Neural cell (in vitro differentiated cells): ENCODE results near the gene AGPAT4. TPM values are rescaled to one million over a fixed set of nuclear protein-coding genes. Genes with fewer than 3 reads are reported as not detected.

Source experiments
- H2AFZ ChIP-seq: fragments of 200-600, 300-800 bp; sonication (generic), shearing (Covaris generic); 2 replicates; pipeline ENCODE4 v1.6.0; 2014; ENCODE audit warnings: low read depth, mild to moderate bottlenecking, antibody characterized with exemption, low read length, moderate library complexity
- H3F3A ChIP-seq: fragments of 200-600 bp; shearing (Covaris generic); 2 replicates; pipeline ENCODE4 v1.6.1; 2016; ENCODE audit warnings: mild to moderate bottlenecking, moderate library complexity, mixed read lengths, antibody characterized with exemption, low read length; ENCODE audit not compliant: insufficient read depth, poor library complexity, severe bottlenecking
- H3K27ac ChIP-seq: fragments of 200-600, 300-800 bp; sonication (generic), shearing (Covaris generic); 2 replicates; pipeline ENCODE4 v1.5.1; 2014; ENCODE audit warnings: mild to moderate bottlenecking, low read length, moderate library complexity
- H3K27me3 ChIP-seq: fragments of 300-800, 200-600 bp; sonication (generic), shearing (Covaris generic); 2 replicates; pipeline ENCODE4 v1.6.0; 2014; ENCODE audit warnings: mild to moderate bottlenecking, low read depth, low read length, moderate library complexity; ENCODE audit not compliant: insufficient read depth
- H3K36me3 ChIP-seq: fragments of 300-800, 200-600 bp; sonication (generic), shearing (Covaris generic); 2 replicates; pipeline ENCODE4 v1.5.1; 2014; ENCODE audit warnings: mild to moderate bottlenecking, antibody characterized with exemption, low read length, moderate library complexity; ENCODE audit not compliant: insufficient read depth
- H3K4me2 ChIP-seq: fragments of 300-800, 200-600 bp; sonication (generic), shearing (Covaris generic); 2 replicates; pipeline ENCODE4 v1.6.0; 2014; ENCODE audit warnings: mild to moderate bottlenecking, low read length
- H3K4me3 ChIP-seq: fragments of 300-800, 200-600 bp; sonication (generic), shearing (Covaris generic); 2 replicates; pipeline ENCODE4 v1.5.1; 2014; ENCODE audit warnings: mild to moderate bottlenecking, low read length, moderate library complexity
- H3K79me2 ChIP-seq: fragments of 200-600 bp; shearing (Covaris generic); replicated peaks from 2 replicates; pipeline ENCODE4 v1.6.0; 2014; ENCODE audit warnings: mild to moderate bottlenecking, low read length, moderate library complexity; ENCODE audit not compliant: insufficient read depth
- H3K9ac ChIP-seq: fragments of 300-800, 200-600 bp; sonication (generic), shearing (Covaris generic); 2 replicates; pipeline ENCODE4 v1.6.1; 2016; ENCODE audit warnings: mild to moderate bottlenecking, low read length, mixed read lengths
- H3K9me2 ChIP-seq: fragments of 200-600 bp; shearing (Covaris generic); 2 replicates; pipeline ENCODE4 v1.6.1; 2016; ENCODE audit warnings: mild to moderate bottlenecking, low read length, mixed read lengths; ENCODE audit not compliant: insufficient read depth
- H3K9me3 ChIP-seq: fragments of 200-600, 300-800 bp; sonication (generic), shearing (Covaris generic); 2 replicates; pipeline ENCODE4 v1.6.1; 2016; ENCODE audit warnings: mild to moderate bottlenecking, mixed run types, low read length, moderate library complexity, mixed read lengths
- H4K20me1 ChIP-seq: fragments of 200-600 bp; shearing (Covaris generic); 2 replicates; pipeline ENCODE4 v1.6.1; 2016; ENCODE audit warnings: mild to moderate bottlenecking, mixed run types; ENCODE audit not compliant: insufficient read depth
- EP300 ChIP-seq: fragments of 450-650 bp; conservative IDR thresholded peaks from 2 replicates; pipeline ENCODE4 v1.6.1; 2014; ENCODE audit warnings: antibody characterized with exemption, mild to moderate bottlenecking, moderate library complexity; ENCODE audit not compliant: poor library complexity, severe bottlenecking
- EZH2 ChIP-seq: fragments of 200-600, 300-800 bp; shearing (Covaris generic), sonication (generic); IDR thresholded peaks from 2 replicates; pipeline ENCODE4 v1.6.1; 2014; ENCODE audit warnings: antibody characterized with exemption, low read length, borderline replicate concordance, mild to moderate bottlenecking; ENCODE audit not compliant: insufficient read depth, poor library complexity, severe bottlenecking
- MXI1 ChIP-seq: fragments of 450-650 bp; conservative IDR thresholded peaks from 2 replicates; pipeline ENCODE4 v1.6.1; 2014; ENCODE audit warnings: antibody characterized with exemption, mild to moderate bottlenecking; ENCODE audit not compliant: poor library complexity, severe bottlenecking
- POLR2AphosphoS5 ChIP-seq: IDR thresholded peaks from 2 replicates; pipeline ENCODE4 v1.6.1; 2012
- RAD21 ChIP-seq: fragments of 450-650 bp; conservative IDR thresholded peaks from 2 replicates; pipeline ENCODE4 v1.6.1; 2014; ENCODE audit warnings: antibody characterized with exemption, mild to moderate bottlenecking, moderate library complexity
- SMC3 ChIP-seq: fragments of 450-650 bp; conservative IDR thresholded peaks from 2 replicates; pipeline ENCODE4 v1.6.1; 2014; ENCODE audit warnings: antibody characterized with exemption, mild to moderate bottlenecking, moderate library complexity; ENCODE audit not compliant: poor library complexity
- TAF1 ChIP-seq: IDR thresholded peaks from 2 replicates; pipeline ENCODE4 v1.6.1; 2012; ENCODE audit warnings: low read depth
- polyA plus RNA-seq: library from polyadenylated mRNA; depleted of rRNA; stranded (reverse); fragments of >200 nt; gene quantifications from 2 replicates; pipeline ENCODE4 v1.2.3, GENCODE V29; 2014
- TF ChIP-seq, protein P1 (sequence below): IDR thresholded peaks from 2 replicates; pipeline ENCODE4 v1.6.1; 2012; ENCODE audit warnings: borderline replicate concordance
- TF ChIP-seq, protein P2 (sequence below): fragments of 450-650 bp; IDR thresholded peaks from 2 replicates; pipeline ENCODE4 v1.5.1; 2014; ENCODE audit warnings: antibody characterized with exemption, mild to moderate bottlenecking, moderate library complexity; ENCODE audit not compliant: poor library complexity, severe bottlenecking

AGPAT4 gene
- polyA plus RNA-seq, 1 donor from 2014 or later: 42.6 TPM

DNA sequence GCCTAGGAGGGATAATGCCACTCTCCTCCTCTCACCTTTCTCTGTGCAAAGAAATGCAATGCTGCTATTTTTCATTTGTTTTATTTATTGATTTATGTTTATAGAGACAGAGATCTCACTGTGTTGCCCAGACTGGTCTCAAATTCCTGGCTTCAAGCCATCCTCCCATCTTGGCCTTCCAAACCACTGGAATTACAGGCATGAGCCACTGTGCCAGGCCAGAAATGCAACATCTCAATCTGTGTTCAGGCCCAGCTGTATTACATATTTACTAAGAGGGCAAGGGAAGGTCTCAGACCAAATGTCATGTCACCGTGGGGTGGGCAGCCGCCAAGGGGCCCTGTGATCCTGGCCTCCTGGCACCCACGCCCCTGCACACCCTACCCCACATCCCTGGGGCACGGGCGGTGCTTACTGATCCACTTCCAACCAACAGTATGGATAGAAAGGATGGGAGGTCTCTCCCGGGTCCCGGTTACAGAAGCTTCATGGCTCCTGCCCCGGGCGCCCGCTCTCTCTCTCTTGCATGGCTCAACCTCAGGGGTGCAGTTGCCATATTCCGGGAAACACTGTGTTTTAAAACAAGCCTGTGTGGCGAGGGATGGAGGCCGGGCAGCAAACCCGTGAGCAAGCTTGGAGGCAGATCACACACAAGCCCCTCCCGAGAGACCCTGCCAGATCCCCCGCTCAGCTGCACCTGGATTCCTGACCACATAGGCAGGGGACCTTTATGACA is 111.8 kb downstream of the AGPAT4 start:
- Histone ChIP-seq H3K27ac (no peak overlapping the region), H4K20me1 (no peaks in the 10 kb centered on the region), H3K9me3 (no peaks in the 10 kb centered on the region), H3K79me2 (peaks cover 6% of the 10 kb centered on the region), H2AFZ (no peak overlapping the region), H3K9ac (no peak overlapping the region), H3K36me3 (peaks cover 13% of the 10 kb centered on the region), H3K9me2 (no peaks in the 10 kb centered on the region), H3K4me3 (no peak overlapping the region), H3K27me3 (no peaks in the 10 kb centered on the region), H3K4me2 (no peak overlapping the region), H3F3A (no peaks in the 10 kb centered on the region)
- TF ChIP-seq EZH2: no peak
- no peak for TF ChIP-seq POLR2AphosphoS5
- TF ChIP-seq, protein P1, sequence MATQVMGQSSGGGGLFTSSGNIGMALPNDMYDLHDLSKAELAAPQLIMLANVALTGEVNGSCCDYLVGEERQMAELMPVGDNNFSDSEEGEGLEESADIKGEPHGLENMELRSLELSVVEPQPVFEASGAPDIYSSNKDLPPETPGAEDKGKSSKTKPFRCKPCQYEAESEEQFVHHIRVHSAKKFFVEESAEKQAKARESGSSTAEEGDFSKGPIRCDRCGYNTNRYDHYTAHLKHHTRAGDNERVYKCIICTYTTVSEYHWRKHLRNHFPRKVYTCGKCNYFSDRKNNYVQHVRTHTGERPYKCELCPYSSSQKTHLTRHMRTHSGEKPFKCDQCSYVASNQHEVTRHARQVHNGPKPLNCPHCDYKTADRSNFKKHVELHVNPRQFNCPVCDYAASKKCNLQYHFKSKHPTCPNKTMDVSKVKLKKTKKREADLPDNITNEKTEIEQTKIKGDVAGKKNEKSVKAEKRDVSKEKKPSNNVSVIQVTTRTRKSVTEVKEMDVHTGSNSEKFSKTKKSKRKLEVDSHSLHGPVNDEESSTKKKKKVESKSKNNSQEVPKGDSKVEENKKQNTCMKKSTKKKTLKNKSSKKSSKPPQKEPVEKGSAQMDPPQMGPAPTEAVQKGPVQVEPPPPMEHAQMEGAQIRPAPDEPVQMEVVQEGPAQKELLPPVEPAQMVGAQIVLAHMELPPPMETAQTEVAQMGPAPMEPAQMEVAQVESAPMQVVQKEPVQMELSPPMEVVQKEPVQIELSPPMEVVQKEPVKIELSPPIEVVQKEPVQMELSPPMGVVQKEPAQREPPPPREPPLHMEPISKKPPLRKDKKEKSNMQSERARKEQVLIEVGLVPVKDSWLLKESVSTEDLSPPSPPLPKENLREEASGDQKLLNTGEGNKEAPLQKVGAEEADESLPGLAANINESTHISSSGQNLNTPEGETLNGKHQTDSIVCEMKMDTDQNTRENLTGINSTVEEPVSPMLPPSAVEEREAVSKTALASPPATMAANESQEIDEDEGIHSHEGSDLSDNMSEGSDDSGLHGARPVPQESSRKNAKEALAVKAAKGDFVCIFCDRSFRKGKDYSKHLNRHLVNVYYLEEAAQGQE: no peak
- TF ChIP-seq MXI1: no peak
- TF ChIP-seq, protein P2, sequence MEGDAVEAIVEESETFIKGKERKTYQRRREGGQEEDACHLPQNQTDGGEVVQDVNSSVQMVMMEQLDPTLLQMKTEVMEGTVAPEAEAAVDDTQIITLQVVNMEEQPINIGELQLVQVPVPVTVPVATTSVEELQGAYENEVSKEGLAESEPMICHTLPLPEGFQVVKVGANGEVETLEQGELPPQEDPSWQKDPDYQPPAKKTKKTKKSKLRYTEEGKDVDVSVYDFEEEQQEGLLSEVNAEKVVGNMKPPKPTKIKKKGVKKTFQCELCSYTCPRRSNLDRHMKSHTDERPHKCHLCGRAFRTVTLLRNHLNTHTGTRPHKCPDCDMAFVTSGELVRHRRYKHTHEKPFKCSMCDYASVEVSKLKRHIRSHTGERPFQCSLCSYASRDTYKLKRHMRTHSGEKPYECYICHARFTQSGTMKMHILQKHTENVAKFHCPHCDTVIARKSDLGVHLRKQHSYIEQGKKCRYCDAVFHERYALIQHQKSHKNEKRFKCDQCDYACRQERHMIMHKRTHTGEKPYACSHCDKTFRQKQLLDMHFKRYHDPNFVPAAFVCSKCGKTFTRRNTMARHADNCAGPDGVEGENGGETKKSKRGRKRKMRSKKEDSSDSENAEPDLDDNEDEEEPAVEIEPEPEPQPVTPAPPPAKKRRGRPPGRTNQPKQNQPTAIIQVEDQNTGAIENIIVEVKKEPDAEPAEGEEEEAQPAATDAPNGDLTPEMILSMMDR: no peak
- no peak for TF ChIP-seq EP300
- no peak for TF ChIP-seq TAF1
- TF ChIP-seq RAD21: no peak
- no peak for TF ChIP-seq SMC3

DNA sequence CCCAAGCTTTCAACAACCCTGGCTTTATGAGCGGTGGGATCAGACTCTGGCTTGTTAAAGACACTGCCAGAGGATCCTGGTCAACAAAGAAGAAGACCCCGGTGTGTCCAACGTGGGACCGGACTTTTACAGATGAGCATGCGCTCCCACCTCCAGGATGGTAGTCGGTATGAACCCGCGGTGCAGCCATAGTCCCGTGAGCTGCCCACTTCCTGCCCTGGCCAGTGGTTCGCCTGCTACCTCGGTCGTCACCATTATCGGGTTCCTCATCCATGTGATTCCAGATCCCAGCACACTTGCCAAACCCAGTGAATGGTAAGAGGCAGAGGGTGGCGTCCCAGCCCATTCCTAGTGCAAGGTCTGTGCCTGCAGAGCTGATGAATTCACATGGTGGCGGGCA is 112.7 kb downstream of the AGPAT4 start:
- no peaks in the 10 kb centered on the region for H3K9me2 ChIP-seq
- no peaks in the 10 kb centered on the region for H3K27me3 ChIP-seq
- H2AFZ ChIP-seq: no peak overlapping the region
- H3K79me2 ChIP-seq: peaks cover 6% of the 10 kb centered on the region
- H4K20me1 ChIP-seq: no peaks in the 10 kb centered on the region
- H3K9ac ChIP-seq: no peak overlapping the region
- TF ChIP-seq, protein P1: no peak
- TF ChIP-seq SMC3: no peak
- TF ChIP-seq EZH2: no peak
- TF ChIP-seq EP300: no peak
- TF ChIP-seq, protein P2: no peak
- no peak for TF ChIP-seq TAF1
- TF ChIP-seq MXI1: no peak
- no peak for TF ChIP-seq RAD21
- TF ChIP-seq POLR2AphosphoS5: no peak
- H3K4me2 ChIP-seq: no peak overlapping the region
- no peak overlapping the region for H3K27ac ChIP-seq
- H3F3A ChIP-seq: no peaks in the 10 kb centered on the region
- no peaks in the 10 kb centered on the region for H3K9me3 ChIP-seq
- peaks cover 13% of the 10 kb centered on the region for H3K36me3 ChIP-seq
- no peak overlapping the region for H3K4me3 ChIP-seq
